Measurements from ENCODE around the gene SMYD4.

GRCh38 chr17:1860978-1861377 lies 31.3 kb upstream of the SMYD4 start:
- TF ChIP-seq POLR2A (IDR thresholded peaks at IDR 0.05): no peak
- no peak for TF ChIP-seq CTCF (IDR thresholded peaks at IDR 0.05)
- no peak for TF ChIP-seq POLR2AphosphoS5 (IDR thresholded peaks at IDR 0.05)
- TF ChIP-seq EP300 (IDR thresholded peaks at IDR 0.05): no peak
